ENCODE results near the gene RTKN.
A peak's percentile ranks its signal among the peaks of the same experiment; 100 is the strongest.

RTKN gene

GRCh38 chr2:74458938-74459363 lies 17.2 kb upstream of the RTKN start:
- TF ChIP-seq CTCF (conservative IDR thresholded peaks at IDR 0.05; ENCODE audit: low read depth, low read length) = no peak
- peak overlapping the region; percentile 99 for H3K4me3 ChIP-seq (ENCODE audit: low read length)
- DNase-seq (ENCODE audit: low read depth) = no peak

GRCh38 chr2:74458132-74458937 lies 16.6 kb upstream of the RTKN start, which contains the start of gene WBP1:
Gene WBP1, plus strand, starts transcription at chr2:74458438. Its CDS starts 165 bp downstream, at chr2:74458603.
- peak within 1 kb of the TSS; percentile 99 for H3K4me3 ChIP-seq (ENCODE audit: low read length)
- DNase-seq (ENCODE audit: low read depth) = peak; percentile 100
- TF ChIP-seq CTCF (conservative IDR thresholded peaks at IDR 0.05; ENCODE audit: low read depth, low read length) = no peak

- no peak for DNase-seq (ENCODE audit: low read depth)
- no peak for TF ChIP-seq CTCF (conservative IDR thresholded peaks at IDR 0.05; ENCODE audit: low read depth, low read length)
- H3K4me3 ChIP-seq (ENCODE audit: low read length) = peak overlapping the region; percentile 77
Measured at GRCh38 chr2:74457549-74458131, 15.9 kb upstream of the RTKN start.

- no peak for DNase-seq (ENCODE audit: low read depth)
- peak overlapping the region; percentile 77 for H3K4me3 ChIP-seq (ENCODE audit: low read length)
Measured at GRCh38 chr2:74457129-74457548, 15.4 kb upstream of the RTKN start.

GRCh38 chr2:74454654-74455511 lies 13.1 kb upstream of the RTKN start, which contains the start of gene INO80B:
Gene INO80B, plus strand, starts transcription at chr2:74455087. Its CDS starts 30 bp downstream, at chr2:74455117.
- TF ChIP-seq CTCF (conservative IDR thresholded peaks at IDR 0.05; ENCODE audit: low read depth, low read length) = no peak
- H3K4me3 ChIP-seq (ENCODE audit: low read length) = peak within 1 kb of the TSS; percentile 96
- peak; percentile 92 for DNase-seq (ENCODE audit: low read depth)

More at GRCh38 chr2:74457129-74457548, 15.4 kb upstream of the RTKN start:
- no peak for TF ChIP-seq CTCF (conservative IDR thresholded peaks at IDR 0.05; ENCODE audit: low read depth, low read length)

GRCh38 chr2:74450570-74451190 lies 8.9 kb upstream of the RTKN start:
- DNase-seq (ENCODE audit: low read depth) = no peak
- no peak for TF ChIP-seq CTCF (conservative IDR thresholded peaks at IDR 0.05; ENCODE audit: low read depth, low read length)
- H3K4me3 ChIP-seq (ENCODE audit: low read length) = no peak overlapping the region
